GM19467 (cell line): ENCODE results near the gene MAP3K3.

ENCODE experiments used
- ATAC-seq: cut with Tn5 transposase; IDR thresholded peaks from one replicate; pipeline ENCODE4 v1.9.1; 2021; ENCODE audit warnings: mild to moderate bottlenecking, moderate library complexity; ENCODE audit not compliant: unreplicated experiment

MAP3K3 gene

GRCh38 chr17:63621229-63621683 is 961 bp upstream of the MAP3K3 start:
- ATAC-seq: no peak

DNA sequence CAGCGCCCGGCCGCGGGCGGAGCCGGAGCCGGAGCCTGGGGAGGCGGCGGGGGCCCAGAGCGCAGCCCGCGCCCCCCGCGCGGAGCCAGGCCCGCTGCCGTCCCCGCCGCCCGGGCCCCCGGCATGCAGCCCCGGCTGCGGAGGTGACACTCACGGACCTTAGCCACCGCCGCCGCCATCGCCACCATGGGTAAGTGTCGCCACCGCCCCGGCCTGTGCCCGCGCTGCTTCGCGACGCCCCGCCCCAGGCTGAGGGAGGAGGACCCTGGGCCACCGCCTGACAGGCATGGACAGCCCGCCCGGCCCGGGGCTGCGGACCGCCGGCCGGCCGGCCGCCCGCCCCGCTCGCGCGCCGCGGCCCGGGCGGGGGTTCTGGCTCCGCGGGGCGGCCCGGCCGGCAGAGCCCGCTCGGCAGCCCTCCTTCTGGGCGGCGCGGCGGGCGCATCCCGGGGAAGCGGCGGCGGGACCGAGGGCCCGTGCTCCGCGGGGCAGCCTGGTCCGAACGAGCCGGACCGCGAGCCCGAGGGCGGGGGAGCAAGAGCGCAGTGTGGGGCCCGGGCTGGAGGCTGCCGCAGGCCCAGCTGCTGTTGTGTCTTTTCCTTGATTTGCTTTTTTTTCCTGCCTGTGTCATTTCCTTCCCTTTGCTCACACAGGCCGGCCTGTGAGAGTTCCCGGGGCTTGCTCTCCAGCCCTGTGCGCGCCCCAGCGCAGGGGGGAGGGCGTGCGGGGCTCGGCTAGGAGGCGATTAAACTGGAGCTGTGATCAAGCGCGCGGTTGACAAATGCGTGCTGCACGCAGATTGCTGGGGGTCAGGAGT is 565 bp downstream of the MAP3K3 start:
- ATAC-seq: peak; percentile 20

GRCh38 chr17:63623786-63624530 is 1.7 kb downstream of the MAP3K3 start:
- no peak for ATAC-seq

GRCh38 chr17:63624531-63624880 is 2.3 kb downstream of the MAP3K3 start:
- ATAC-seq: no peak

- ATAC-seq: no peak
Measured at GRCh38 chr17:63626551-63627180, 4.4 kb downstream of the MAP3K3 start.

- ATAC-seq: no peak
Measured at GRCh38 chr17:63629627-63630026, 7.4 kb downstream of the MAP3K3 start.

DNA sequence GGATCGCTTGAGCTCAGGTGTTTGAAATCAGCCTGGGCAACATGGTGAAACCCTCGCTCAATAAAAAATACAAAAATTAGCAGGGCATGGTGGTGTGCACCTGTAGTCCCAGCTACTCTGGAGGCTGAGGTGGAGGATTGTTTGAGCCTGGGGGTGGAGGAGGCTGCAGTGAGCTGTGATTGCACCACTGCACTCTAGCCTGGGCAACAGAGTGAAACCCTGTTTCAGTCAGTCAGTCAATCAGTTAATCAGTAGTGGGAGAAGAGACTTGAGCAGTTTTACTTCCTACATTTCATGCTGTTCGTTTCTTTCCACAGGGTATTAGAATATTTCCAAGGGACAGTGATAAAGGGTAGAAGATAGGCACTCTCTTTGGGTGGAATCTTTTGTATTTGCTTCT is 8.8 kb downstream of the MAP3K3 start:
- ATAC-seq: no peak

GRCh38 chr17:63631626-63632025 is 9.4 kb downstream of the MAP3K3 start:
- no peak for ATAC-seq

- no peak for ATAC-seq
Measured at GRCh38 chr17:63633742-63634141, 11.5 kb downstream of the MAP3K3 start.

DNA sequence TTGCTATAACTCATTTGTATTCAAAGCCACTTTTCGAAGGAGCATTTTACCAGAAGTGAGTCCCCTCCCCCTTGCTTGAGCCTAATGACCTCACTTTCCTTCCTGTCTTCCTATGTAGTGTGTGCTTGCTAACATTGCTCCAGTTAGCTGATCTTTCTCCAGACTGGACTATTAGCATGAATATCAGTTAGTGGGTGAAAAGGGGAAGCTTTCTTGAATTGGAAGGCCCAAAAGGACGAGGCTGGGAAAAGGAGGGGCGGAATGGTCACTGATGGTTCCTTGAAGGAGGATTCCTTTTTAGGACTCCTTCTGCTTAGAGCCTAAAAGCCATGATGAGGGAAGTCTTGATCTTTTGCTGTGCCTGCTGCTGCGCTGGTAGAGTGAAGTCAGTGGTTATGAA is 11.9 kb downstream of the MAP3K3 start:
- no peak for ATAC-seq

DNA sequence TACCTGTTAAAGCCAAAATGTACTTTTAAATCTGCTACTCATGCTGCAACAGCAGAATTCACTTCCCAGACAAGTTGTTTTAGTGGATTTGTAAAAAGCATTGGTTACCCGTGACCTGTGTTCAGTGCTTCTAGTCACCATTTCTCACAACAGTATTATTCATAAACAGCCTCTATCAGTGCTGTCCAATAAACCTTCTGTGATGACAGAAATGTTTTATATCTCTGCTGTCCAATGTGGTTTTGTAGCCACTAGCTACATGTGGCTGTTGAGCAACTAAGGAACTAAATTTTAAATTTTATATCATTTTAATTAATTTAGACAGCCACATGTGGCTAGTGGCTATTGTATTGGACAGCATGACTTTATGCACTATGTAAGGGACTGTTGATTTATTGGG is 12.6 kb downstream of the MAP3K3 start:
- ATAC-seq: no peak

DNA sequence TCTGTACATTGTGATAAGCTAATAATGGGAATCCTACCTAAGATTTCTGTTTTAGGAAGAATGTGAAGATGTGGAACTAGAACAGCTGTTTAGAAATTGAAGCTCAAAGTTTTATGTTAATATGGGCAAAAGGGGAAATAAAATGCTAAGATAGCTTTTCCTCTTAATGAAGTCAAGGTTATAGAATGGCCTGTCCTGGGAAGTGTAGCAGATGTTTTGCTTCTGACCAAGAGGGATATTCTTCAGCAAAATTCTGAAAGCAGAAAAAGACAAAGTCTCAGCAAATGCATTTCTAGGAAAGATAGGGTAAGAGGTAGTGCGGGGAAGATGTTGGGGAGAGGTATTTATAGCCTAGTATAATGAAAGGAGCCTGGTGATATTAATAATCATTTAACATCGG is 13.1 kb downstream of the MAP3K3 start:
- ATAC-seq: no peak

DNA sequence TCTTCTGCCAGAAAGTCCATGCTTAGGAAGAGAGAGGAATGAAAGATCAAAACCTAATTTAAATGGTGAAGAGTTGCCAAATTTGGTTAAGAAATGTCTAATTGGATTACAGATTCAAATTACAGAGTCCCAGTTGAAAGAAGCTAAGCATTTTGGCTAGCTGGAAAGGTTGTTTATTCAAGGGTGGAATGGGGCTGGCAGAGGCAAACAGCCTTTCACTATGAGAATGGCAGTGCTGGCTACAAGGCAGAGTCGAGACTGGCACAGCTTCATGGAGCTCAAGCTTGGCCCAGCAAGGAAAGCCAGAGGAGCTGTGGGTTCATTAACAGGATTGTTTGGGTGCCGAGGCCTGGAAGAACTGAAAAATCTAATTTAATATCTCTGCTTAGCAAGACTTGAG is 13.6 kb downstream of the MAP3K3 start:
- no peak for ATAC-seq

GRCh38 chr17:63639125-63639524 is 16.9 kb downstream of the MAP3K3 start:
- ATAC-seq: no peak

DNA sequence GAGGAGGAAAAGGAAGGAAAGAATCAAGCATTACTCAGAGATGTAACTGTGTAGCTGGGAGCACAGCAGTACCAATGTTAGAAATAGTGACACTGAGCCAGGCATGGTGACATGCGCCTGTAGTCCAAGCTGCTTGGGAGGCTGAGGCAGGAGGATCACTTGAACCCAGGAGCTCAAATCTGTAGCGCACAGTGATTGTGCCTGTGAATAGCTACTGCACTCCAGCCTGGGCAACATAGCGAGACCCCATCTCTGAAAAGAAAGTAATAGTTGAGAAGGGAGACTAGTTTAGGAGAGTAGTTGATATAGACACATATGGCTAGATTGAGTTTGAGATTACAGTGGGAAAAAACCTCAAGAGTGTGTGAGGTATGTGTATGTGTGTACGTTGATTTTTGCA is 17.8 kb downstream of the MAP3K3 start:
- no peak for ATAC-seq

GRCh38 chr17:63641692-63642448 is 19.7 kb downstream of the MAP3K3 start:
- ATAC-seq: no peak

GRCh38 chr17:63644846-63645245 is 22.6 kb downstream of the MAP3K3 start:
- no peak for ATAC-seq

GRCh38 chr17:63645775-63646487 is 23.7 kb downstream of the MAP3K3 start:
- peak; percentile 48 for ATAC-seq

DNA sequence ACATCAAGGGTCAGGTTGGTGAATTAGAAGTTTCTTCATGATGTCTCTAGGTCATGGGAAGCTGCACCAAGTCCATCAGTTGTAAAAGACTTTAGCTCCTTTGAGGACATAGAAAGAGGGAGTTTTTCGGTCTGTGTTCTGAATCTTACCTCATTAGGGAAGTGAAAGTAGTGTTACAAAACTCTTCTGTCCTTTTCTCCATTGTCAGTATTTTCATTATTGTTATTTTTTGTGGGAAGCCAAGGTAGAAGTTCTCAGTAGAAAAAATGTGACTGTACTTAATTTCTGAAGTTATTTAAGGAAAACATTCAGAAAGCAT is 24.2 kb downstream of the MAP3K3 start:
- ATAC-seq: peak; percentile 68

DNA sequence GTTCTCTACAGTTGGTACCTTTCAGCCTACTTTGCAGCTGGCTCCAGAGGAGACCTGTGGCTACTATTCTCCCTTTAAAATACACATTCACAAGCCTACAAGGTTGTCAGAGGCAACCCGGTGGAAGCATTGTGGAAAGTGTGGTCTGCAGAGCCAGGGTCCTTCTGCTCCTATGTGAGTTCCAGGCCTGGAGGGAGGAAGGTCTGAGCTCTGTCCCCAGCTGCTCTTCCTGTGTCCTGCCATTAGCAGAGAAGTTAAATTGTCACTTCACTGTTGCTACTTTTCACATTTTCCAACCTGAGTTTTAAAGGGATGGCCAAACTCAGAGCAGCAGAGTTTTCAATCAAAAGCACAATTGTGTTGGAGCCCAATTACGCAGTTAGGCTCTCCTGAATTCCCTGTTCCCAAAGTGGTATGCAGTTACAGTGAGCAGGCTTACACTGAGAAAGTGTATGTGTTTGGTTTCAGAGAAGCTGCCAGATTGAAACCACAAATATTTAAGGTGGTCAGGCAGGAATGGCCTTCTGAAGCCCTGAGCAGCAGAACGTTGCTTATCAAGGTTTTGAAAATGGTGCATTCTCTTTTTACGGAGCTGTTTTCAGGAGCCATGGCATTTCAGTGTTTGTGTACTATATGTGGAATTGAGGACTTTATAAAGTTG is 25.0 kb downstream of the MAP3K3 start:
- no peak for ATAC-seq
